Astrocyte of the cerebellum (primary cell): ENCODE results near the gene DRC7.

Experiments
- DNase-seq: peaks from one replicate; pipeline ENCODE4 v3.0.0-alpha.2; 2011; ENCODE audit warnings: low read depth
- H3K4me3 ChIP-seq: 2 replicates; pipeline ENCODE4 v1.5.1; 2011; ENCODE audit warnings: mild to moderate bottlenecking, low read depth, low read length, moderate library complexity
- CTCF ChIP-seq: IDR thresholded peaks from 2 replicates; pipeline ENCODE4 v1.5.1; 2012; ENCODE audit warnings: low read length, low read depth, moderate library complexity, mild to moderate bottlenecking; ENCODE audit errors: missing control alignments
- in situ Hi-C: cut with HindIII; loops from 2 replicates; pipeline ENCODE4 v1.10.0; 2017; ENCODE audit warnings: low sequenced_read_pairs

DRC7 gene

GRCh38 chr16:57679016-57679415 lies 15.6 kb upstream of the DRC7 start:
- H3K4me3 ChIP-seq = no peak overlapping the region
- in situ Hi-C loops = no loop called here
- TF ChIP-seq CTCF = no peak

GRCh38 chr16:57679767-57680482 lies 14.7 kb upstream of the DRC7 start:
- no peak overlapping the region for H3K4me3 ChIP-seq
- TF ChIP-seq CTCF = no peak
- in situ Hi-C loops = no loop called here
- DNase-seq = no peak

More at GRCh38 chr16:57679016-57679415, 15.6 kb upstream of the DRC7 start:
- DNase-seq = no peak

- H3K4me3 ChIP-seq = no peak overlapping the region
- in situ Hi-C loops = no loop called here
- no peak for DNase-seq
- no peak for TF ChIP-seq CTCF
Observed at GRCh38 chr16:57680842-57681375, 13.7 kb upstream of the DRC7 start.

GRCh38 chr16:57681950-57682728 lies 12.5 kb upstream of the DRC7 start:
- no peak overlapping the region for H3K4me3 ChIP-seq
- no peak for DNase-seq
- in situ Hi-C loops = no loop called here
- no peak for TF ChIP-seq CTCF

GRCh38 chr16:57682809-57683635 lies 11.6 kb upstream of the DRC7 start:
- no peak for DNase-seq
- in situ Hi-C loops = no loop called here
- TF ChIP-seq CTCF = no peak
- H3K4me3 ChIP-seq = no peak overlapping the region
